Testis (tissue), 3 donors: Measurements from ENCODE around the gene EXOC5. TPM values are rescaled to one million over a fixed set of nuclear protein-coding genes. Genes with fewer than 3 reads are reported as not detected.
"Not testable (repeated sequence)": the region's sequence is repeated elsewhere in the genome, so short reads cannot be mapped to it uniquely, and the experiment has no call there.

Experiments
- DNase-seq: peaks from one replicate; pipeline ENCODE4 v3.0.0-alpha.2; 2019
- H3K27ac ChIP-seq, 2 donors: fragments of 200-600 bp; sonication (generic); one replicate each; pipeline ENCODE4 v1.5.1; 2019
- H3K27me3 ChIP-seq: fragments of 200-600 bp; sonication (generic); one replicate; pipeline ENCODE4 v1.5.1; 2019
- H3K36me3 ChIP-seq: fragments of 200-600 bp; sonication (generic); one replicate; pipeline ENCODE4 v1.5.1; 2017; ENCODE audit warnings: low read depth; ENCODE audit errors: missing control alignments
- H3K4me1 ChIP-seq: fragments of 200-600 bp; sonication (generic); one replicate; pipeline ENCODE4 v1.5.1; 2019
- H3K4me3 ChIP-seq, 2 donors: fragments of 200-600 bp; sonication (generic); one replicate each; pipeline ENCODE4 v1.5.1; 2017 to 2019
- H3K9me3 ChIP-seq: fragments of 200-600 bp; sonication (generic); one replicate; pipeline ENCODE4 v1.5.1; 2017
- POLR2A ChIP-seq: fragments of 450-650 bp; IDR thresholded peaks from one replicate; pipeline ENCODE4 v1.6.1; 2017; ENCODE audit warnings: antibody characterized with exemption, mild to moderate bottlenecking, moderate library complexity
- WGBS, 2 donors: methylation state at CpG; one replicate each; pipeline ENCODE4 v1.1.5; 2018; 5-methylcytosine and 5-hydroxymethylcytosine counted together
- intact Hi-C: fragments of 100-400 bp; cut with DNase I; formaldehyde crosslinking; loops from one replicate; pipeline ENCODE4 v1.15.1; 2023; ENCODE audit warnings: low total_unique reads
- polyA plus RNA-seq: library from polyadenylated mRNA; stranded (reverse); fragments of 350-450 nt; fragmentation: Illumina TruSeq; extraction: RNeasy Lipid Tissue Mini Kit (QIAGEN cat#74804); gene quantifications from one replicate; pipeline ENCODE4 v1.2.3, GENCODE V29; 2014; ENCODE audit warnings: low read depth, low replicate concordance; ENCODE audit not compliant: insufficient read depth
- total RNA-seq, 2 donors: library from RNA; depleted of rRNA; stranded (reverse); fragments of >200 nt; gene quantifications; one replicate each; pipeline ENCODE4 v1.2.3, GENCODE V29; 2016
- TF ChIP-seq, protein P1 (sequence below), 3 experiments: fragments of 450-650 bp in 2 of 3; fragments of 200-600 bp in 1 of 3; sonication (generic) in 1 of 3; IDR thresholded peaks; one replicate each; pipeline ENCODE4 v1.5.1; 2016 to 2019; ENCODE audit warnings: antibody characterized with exemption in 3 of 3, mild to moderate bottlenecking in 2 of 3, moderate library complexity in 1 of 3

Gene EXOC5
- total and polyA plus RNA-seq, 3 donors from 2014 or later, result 73.7 to 133 (median 89.4) TPM

DNA sequence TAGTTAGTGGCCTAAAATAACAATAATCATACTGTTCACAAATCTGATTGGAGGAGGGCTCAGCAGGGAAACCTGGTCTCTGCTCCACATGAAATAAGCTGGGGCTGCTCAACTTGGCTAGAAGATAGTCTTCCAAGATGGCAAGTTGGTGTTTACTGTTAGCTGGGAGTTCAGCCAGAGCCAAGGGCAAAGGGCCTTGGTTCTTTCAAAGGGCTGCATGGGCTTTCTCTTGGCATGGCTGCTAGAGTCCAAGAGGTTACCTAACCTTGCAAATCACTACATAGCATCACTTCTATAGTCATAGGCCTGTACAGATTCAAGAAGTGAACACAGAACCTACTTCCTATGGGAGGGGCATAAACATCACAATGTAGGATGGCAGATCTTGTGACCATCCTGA lies 7.1 kb downstream of the EXOC5 start:
- intact Hi-C loops, result no loop called here
- no peak for DNase-seq
- Histone ChIP-seq H3K4me3 (no peak overlapping the region), H3K27ac (no peak overlapping the region), H3K27me3 (no peaks in the 10 kb centered on the region), H3K36me3 (no peaks in the 10 kb centered on the region), H3K4me1 (peaks cover 6% of the 10 kb centered on the region), H3K9me3 (no peaks in the 10 kb centered on the region)
- TF ChIP-seq, protein P1, sequence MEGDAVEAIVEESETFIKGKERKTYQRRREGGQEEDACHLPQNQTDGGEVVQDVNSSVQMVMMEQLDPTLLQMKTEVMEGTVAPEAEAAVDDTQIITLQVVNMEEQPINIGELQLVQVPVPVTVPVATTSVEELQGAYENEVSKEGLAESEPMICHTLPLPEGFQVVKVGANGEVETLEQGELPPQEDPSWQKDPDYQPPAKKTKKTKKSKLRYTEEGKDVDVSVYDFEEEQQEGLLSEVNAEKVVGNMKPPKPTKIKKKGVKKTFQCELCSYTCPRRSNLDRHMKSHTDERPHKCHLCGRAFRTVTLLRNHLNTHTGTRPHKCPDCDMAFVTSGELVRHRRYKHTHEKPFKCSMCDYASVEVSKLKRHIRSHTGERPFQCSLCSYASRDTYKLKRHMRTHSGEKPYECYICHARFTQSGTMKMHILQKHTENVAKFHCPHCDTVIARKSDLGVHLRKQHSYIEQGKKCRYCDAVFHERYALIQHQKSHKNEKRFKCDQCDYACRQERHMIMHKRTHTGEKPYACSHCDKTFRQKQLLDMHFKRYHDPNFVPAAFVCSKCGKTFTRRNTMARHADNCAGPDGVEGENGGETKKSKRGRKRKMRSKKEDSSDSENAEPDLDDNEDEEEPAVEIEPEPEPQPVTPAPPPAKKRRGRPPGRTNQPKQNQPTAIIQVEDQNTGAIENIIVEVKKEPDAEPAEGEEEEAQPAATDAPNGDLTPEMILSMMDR (IDR thresholded peaks at IDR 0.05), result no peak
- no peak for TF ChIP-seq POLR2A

DNA sequence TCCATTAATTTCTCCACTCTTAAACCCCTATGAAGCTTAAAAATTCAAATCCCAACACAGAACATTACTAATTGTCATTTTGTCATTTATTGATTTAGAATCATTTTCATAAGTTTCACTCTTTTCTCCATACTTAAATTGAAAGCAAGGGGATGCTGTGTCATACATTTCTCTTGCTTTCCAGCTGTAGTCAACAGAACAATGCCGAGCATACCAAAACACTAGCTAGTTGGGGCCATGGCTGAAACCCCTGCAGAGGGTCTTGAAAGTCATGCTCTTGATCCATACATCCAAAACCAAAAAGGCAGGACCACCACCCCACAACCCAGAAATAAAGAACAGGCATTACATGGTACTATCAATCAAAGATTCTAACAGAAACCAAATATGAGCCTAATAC lies 9.0 kb downstream of the EXOC5 start:
- DNase-seq, result no peak
- no peaks in the 10 kb centered on the region for H3K36me3 ChIP-seq
- 89 to 94% methylated on average over 1 of the region's 1 CpG for WGBS, 2 donors
- H3K9me3 ChIP-seq, result no peaks in the 10 kb centered on the region
- no peak overlapping the region for H3K27ac ChIP-seq
- H3K4me1 ChIP-seq, result no peaks in the 10 kb centered on the region
- no peak overlapping the region for H3K4me3 ChIP-seq
- no peak for TF ChIP-seq POLR2A
- TF ChIP-seq, protein P1 (IDR thresholded peaks at IDR 0.05), result no peak
- no peaks in the 10 kb centered on the region for H3K27me3 ChIP-seq
- intact Hi-C loops, result no loop called here

DNA sequence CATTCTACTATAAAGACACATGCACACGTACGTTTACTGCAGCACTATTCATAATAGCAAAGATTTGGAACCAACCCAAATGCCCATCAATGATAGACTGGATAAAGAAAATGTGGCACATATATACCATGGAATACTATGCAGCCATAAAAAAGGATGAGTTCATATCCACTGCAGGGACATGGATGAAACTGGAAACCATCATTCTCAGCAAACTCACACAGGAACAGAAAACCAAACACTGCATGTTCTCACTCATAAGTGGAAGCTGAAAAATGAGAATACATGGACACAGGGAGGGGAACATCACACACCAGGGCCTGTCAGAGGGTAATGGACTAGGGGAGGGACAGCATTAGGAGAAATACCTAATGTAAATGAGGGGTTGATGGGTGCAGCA lies 10.5 kb downstream of the EXOC5 start:
- H3K27me3 ChIP-seq, H3K4me1 ChIP-seq, H3K9me3 ChIP-seq, H3K4me3 ChIP-seq, DNase-seq, H3K27ac ChIP-seq, H3K36me3 ChIP-seq, intact Hi-C loops: not testable (repeated sequence)
- 74 to 86% methylated on average over 2 of the region's 2 CpGs for WGBS, 2 donors

DNA sequence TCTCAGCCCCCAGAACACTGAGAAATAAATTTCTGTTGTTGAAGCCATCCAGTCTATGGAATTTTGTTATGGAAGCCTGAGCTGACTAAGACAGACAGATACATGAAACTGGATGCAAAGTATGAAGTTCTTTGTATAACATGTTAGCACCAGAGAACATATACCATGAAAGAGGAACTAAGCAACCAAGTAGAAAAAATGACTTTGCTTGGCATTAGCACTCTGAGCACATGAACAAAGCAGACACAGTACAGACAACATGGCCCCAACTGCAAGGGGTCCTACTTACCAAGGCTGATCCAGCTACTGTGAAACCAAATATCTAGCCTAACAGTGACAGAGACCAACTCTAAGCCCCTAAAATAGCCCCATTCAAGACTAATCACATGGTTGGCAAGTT lies 13.8 kb downstream of the EXOC5 start:
- H3K27ac ChIP-seq, result no peak overlapping the region
- H3K36me3 ChIP-seq, result no peaks in the 10 kb centered on the region
- no peak overlapping the region for H3K4me3 ChIP-seq
- DNase-seq, result no peak
- no peaks in the 10 kb centered on the region for H3K4me1 ChIP-seq
- intact Hi-C loops, result no loop called here
- no peaks in the 10 kb centered on the region for H3K9me3 ChIP-seq
- TF ChIP-seq POLR2A, result no peak
- TF ChIP-seq, protein P1 (IDR thresholded peaks at IDR 0.05), result no peak
- no peaks in the 10 kb centered on the region for H3K27me3 ChIP-seq

DNA sequence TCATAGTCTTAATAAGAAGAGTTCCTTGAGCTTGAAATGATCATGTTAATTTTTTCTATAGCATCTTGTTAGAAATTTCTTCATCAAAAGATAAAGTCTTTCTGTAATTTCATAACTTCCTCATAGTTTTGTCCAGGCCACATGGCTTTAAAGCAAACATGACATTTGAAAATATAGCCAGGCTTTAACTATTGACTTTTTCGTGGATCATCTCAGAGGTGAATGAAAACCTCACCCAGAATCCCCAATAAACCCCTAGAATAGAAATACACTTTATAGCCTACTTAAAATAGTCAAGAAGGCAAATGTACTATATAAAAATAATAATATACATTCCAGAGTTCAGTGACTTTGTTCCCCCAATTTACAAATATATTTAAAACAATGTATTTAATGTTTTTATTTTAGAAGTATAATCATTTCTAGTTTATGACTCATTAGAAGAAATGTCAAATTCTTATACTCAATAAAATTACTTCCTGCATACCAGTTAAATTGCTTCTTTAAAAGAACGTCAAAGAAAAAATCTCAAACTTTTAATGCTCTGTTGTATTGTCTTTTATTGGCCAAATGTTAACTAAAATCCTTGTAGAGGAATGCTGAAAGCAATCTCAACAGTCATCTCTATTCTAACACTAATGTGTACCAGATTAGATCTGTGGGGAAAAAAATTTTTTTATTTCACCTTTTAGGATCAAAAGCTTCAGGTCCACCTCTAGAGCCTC lies 21.6 kb downstream of the EXOC5 start:
- no peaks in the 10 kb centered on the region for H3K4me1 ChIP-seq
- H3K27ac ChIP-seq, result no peak overlapping the region
- H3K9me3 ChIP-seq, result no peaks in the 10 kb centered on the region
- H3K27me3 ChIP-seq, result no peaks in the 10 kb centered on the region
- intact Hi-C loops, result no loop called here
- DNase-seq, result no peak
- no peaks in the 10 kb centered on the region for H3K36me3 ChIP-seq
- H3K4me3 ChIP-seq, result no peak overlapping the region
- TF ChIP-seq, protein P1 (IDR thresholded peaks at IDR 0.05), result no peak
- no peak for TF ChIP-seq POLR2A
- WGBS, 2 donors, result 84 to 85% methylated on average over 2 of the region's 2 CpGs
